K562 (cell line): Measurements from ENCODE around the gene LTBP2. TPM values are rescaled to one million over a fixed set of nuclear protein-coding genes. Genes with fewer than 3 reads are reported as not detected.
A peak's percentile ranks its signal among the peaks of the same experiment; 100 is the strongest.

ENCODE experiments used
- C11orf30 ChIP-seq: fragments of 450-650 bp; IDR thresholded peaks from 2 replicates; pipeline ENCODE4 v1.6.1; 2016; ENCODE audit warnings: low read depth, mild to moderate bottlenecking
- ESRRB ChIP-seq: fragments of 250-450 bp; sonication (Bioruptor Pico); IDR thresholded peaks from 2 replicates; pipeline ENCODE4 v1.5.0; 2020; ENCODE audit warnings: mild to moderate bottlenecking, moderate library complexity, borderline replicate concordance
- GATA2 ChIP-seq: sonication (generic); formaldehyde crosslinking; IDR thresholded peaks from 2 replicates; pipeline ENCODE4 v1.4.0; 2020; ENCODE audit warnings: mild to moderate bottlenecking, missing genetic modification reagents
- HMG20B ChIP-seq: fragments of 250-450 bp; sonication (Bioruptor Pico); IDR thresholded peaks from 2 replicates; pipeline ENCODE4 v1.5.0; 2021; ENCODE audit warnings: mild to moderate bottlenecking
- MCM3 ChIP-seq: fragments of 450-650 bp; IDR thresholded peaks from 2 replicates; pipeline ENCODE4 v1.6.1; 2016
- NCOA6 ChIP-seq: fragments of 450-650 bp; IDR thresholded peaks from 2 replicates; pipeline ENCODE4 v1.6.1; 2017; ENCODE audit warnings: mild to moderate bottlenecking
- NRF1 ChIP-seq, 2 experiments: fragments of 450-650 bp; IDR thresholded peaks in 1 of 2; conservative IDR thresholded peaks in 1 of 2; 2 replicates each; pipeline ENCODE4 v1.6.1; 2014; ENCODE audit warnings: mild to moderate bottlenecking in 2 of 2
- SREBF1 ChIP-seq: fragments of 150-350 bp; IDR thresholded peaks from 2 replicates; pipeline ENCODE4 v1.6.1; 2014; ENCODE audit warnings: antibody characterized with exemption, low read depth, low read length, borderline replicate concordance
- SRF ChIP-seq, 2 experiments: fragments of 250-450, 450-650 bp in 1 of 2; sonication (Bioruptor Pico) in 1 of 2; sonication (generic) in 1 of 2; formaldehyde crosslinking; IDR thresholded peaks; 2 replicates each; pipeline versions ENCODE4 v1.5.0 to v1.5.1; 2020 to 2022; ENCODE audit warnings: mild to moderate bottlenecking in 1 of 2, missing genetic modification reagents in 1 of 2
- TAL1 ChIP-seq: fragments of 450-650 bp; IDR thresholded peaks from 2 replicates; pipeline ENCODE4 v1.6.1; 2016; ENCODE audit warnings: mild to moderate bottlenecking
- TBP ChIP-seq: optimal IDR thresholded peaks from 2 replicates; pipeline ENCODE3; 2011; ENCODE audit warnings: low read depth, low read length, improper control_type of control experiment
- XRCC4 ChIP-seq: IDR thresholded peaks from one replicate; pipeline ENCODE4 v1.6.1; 2011; ENCODE audit not compliant: insufficient read depth, insufficient read length; ENCODE audit errors: extremely low read depth
- ZNF644 ChIP-seq: fragments of 200-800 bp; sonication (Bioruptor generic); IDR thresholded peaks from 2 replicates; pipeline ENCODE4 v1.6.1; 2016; ENCODE audit warnings: low read depth, missing genetic modification characterization, missing compliant biosample characterization
- ZSCAN32 ChIP-seq: fragments of 450-650 bp; formaldehyde crosslinking; IDR thresholded peaks from 2 replicates; pipeline ENCODE4 v1.4.0; 2020; ENCODE audit warnings: mild to moderate bottlenecking, moderate library complexity
- polyA plus RNA-seq, 8 experiments: library from polyadenylated mRNA; depleted of rRNA in 4 of 8; stranded (reverse) in 5 of 8; unstranded in 3 of 8; fragments of >200 nt; fragmentation: Nextera tagmentation in 2 of 8; fragmentation: Illumina TruSeq in 1 of 8; extraction: Ambion mirVana in 2 of 8; extraction: Trizol in 1 of 8; gene quantifications; 2 replicates each; pipeline versions ENCODE4 v1.2.1 to v1.2.3, GENCODE V29; 2011 to 2014; ENCODE audit warnings: inconsistent platforms in 1 of 8, missing spikeins in 1 of 8
- total RNA-seq, 7 experiments: library from RNA; depleted of rRNA in 6 of 7; stranded (reverse); fragments of >200 nt in 6 of 7; fragmentation: Illumina TruSeq in 2 of 7; extraction: Trizol in 2 of 7; gene quantifications; 2 replicates each; pipeline versions ENCODE4 v1.2.1 to v1.2.3, GENCODE V29; 2011 to 2021; ENCODE audit warnings: low replicate concordance in 1 of 7
- TF ChIP-seq, protein P1 (sequence below): sonication (generic); formaldehyde crosslinking; IDR thresholded peaks from 2 replicates; pipeline ENCODE4 v1.8.1; 2023; ENCODE audit warnings: mild to moderate bottlenecking, missing genetic modification reagents
- TF ChIP-seq, protein P2 (sequence below): sonication (generic); formaldehyde crosslinking; IDR thresholded peaks from 2 replicates; pipeline ENCODE4 v1.9.0; 2022; ENCODE audit warnings: mild to moderate bottlenecking, missing genetic modification reagents
- TF ChIP-seq, protein P3 (sequence below): fragments of 450-650 bp; formaldehyde crosslinking; IDR thresholded peaks from 2 replicates; pipeline ENCODE4 v1.4.0; 2022; ENCODE audit warnings: missing genetic modification characterization

Gene LTBP2
- total and polyA plus RNA-seq, 9 of the 15 experiments (the other 6 are each of a cell fraction or from before 2014, with no cell fraction given) = under 0.01 to 0.18 (median 0.03) TPM; not detected in 3

DNA sequence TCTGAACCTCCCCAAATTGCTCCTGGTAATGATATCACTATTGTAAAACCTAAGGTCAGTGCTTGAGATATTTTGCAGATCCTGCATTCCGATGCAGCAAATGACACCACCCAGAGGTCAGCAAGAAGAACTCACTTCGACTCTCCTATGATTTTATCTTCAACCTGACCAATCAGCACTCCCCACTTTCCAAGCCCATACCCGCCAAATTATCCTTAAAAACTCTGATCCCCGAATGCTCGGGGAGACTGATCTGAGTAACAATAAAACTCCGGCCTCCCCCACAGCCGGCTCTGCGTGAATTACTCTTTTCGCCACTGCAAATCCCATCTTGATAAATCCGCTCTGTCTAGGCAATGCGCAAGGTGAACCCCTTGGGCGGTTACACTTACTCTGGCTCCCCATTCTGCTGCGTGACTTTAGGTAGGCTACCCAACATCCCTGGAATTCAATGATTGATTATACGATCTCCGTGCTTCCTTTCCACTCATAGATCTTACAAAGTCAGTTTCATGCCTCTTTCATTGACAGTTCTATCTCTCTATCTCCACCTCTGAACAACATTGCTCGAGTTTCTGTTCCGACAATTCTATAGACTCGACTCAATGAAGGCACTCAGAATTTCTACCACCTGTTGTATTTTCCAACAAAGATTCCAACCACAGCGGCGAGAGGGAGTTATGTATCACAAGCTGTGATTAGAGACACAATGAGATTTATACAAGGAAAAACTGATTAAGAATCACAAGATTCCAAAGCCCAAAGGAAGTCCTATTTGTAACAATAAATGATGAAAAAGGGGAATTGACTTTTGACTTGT, 119.9 kb downstream of the LTBP2 start (continued):
- TF ChIP-seq TAL1 (no peak), XRCC4 (no peak), GATA2 (CRISPR knock-in tag) (peak; percentile 58; the same call in 1 of the 2 replicates), TBP (no peak), SREBF1 (no peak), HMG20B (CRISPR knock-in tag) (no peak), C11orf30 (peak; percentile 93; the same call in 1 of the 2 replicates), SRF (CRISPR knock-in tag; IDR thresholded peaks at IDR 0.05) (no peak), NCOA6 (no peak), MCM3 (no peak), ZNF644 (tag) (no peak), ZSCAN32 (CRISPR knock-in tag) (no peak), ESRRB (CRISPR knock-in tag) (no peak), NRF1 (conservative IDR thresholded peaks at IDR 0.05 in 1 of 2, IDR thresholded peaks at IDR 0.05 in 1 of 2) (peak; percentile 38 to 49; a peak in 3 of 4 replicates)
- TF ChIP-seq, protein P1, sequence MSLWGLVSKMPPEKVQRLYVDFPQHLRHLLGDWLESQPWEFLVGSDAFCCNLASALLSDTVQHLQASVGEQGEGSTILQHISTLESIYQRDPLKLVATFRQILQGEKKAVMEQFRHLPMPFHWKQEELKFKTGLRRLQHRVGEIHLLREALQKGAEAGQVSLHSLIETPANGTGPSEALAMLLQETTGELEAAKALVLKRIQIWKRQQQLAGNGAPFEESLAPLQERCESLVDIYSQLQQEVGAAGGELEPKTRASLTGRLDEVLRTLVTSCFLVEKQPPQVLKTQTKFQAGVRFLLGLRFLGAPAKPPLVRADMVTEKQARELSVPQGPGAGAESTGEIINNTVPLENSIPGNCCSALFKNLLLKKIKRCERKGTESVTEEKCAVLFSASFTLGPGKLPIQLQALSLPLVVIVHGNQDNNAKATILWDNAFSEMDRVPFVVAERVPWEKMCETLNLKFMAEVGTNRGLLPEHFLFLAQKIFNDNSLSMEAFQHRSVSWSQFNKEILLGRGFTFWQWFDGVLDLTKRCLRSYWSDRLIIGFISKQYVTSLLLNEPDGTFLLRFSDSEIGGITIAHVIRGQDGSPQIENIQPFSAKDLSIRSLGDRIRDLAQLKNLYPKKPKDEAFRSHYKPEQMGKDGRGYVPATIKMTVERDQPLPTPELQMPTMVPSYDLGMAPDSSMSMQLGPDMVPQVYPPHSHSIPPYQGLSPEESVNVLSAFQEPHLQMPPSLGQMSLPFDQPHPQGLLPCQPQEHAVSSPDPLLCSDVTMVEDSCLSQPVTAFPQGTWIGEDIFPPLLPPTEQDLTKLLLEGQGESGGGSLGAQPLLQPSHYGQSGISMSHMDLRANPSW (CRISPR knock-in tag) = no peak
- TF ChIP-seq, protein P2, sequence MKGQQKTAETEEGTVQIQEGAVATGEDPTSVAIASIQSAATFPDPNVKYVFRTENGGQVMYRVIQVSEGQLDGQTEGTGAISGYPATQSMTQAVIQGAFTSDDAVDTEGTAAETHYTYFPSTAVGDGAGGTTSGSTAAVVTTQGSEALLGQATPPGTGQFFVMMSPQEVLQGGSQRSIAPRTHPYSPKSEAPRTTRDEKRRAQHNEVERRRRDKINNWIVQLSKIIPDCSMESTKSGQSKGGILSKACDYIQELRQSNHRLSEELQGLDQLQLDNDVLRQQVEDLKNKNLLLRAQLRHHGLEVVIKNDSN (CRISPR knock-in tag) = no peak
- TF ChIP-seq, protein P3, sequence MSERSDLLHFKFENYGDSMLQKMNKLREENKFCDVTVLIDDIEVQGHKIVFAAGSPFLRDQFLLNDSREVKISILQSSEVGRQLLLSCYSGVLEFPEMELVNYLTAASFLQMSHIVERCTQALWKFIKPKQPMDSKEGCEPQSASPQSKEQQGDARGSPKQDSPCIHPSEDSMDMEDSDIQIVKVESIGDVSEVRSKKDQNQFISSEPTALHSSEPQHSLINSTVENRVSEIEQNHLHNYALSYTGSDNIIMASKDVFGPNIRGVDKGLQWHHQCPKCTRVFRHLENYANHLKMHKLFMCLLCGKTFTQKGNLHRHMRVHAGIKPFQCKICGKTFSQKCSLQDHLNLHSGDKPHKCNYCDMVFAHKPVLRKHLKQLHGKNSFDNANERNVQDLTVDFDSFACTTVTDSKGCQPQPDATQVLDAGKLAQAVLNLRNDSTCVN (CRISPR knock-in tag) = no peak
